Effector memory CD4-positive, alpha-beta T cell (primary cell): Measurements from ENCODE around the gene MAPK12.

ENCODE experiments used
- DNase-seq, 3 donors: peaks; one replicate each; pipeline ENCODE4 v3.0.0-alpha.2; 2020
- H3K27ac ChIP-seq: 2 replicates; pipeline ENCODE4 v1.7.0; 2013; ENCODE audit warnings: mild to moderate bottlenecking, low read length, moderate library complexity; ENCODE audit not compliant: insufficient read depth, poor library complexity, severe bottlenecking
- H3K27me3 ChIP-seq: replicated peaks from 2 replicates; pipeline ENCODE4 v1.7.0; 2013; ENCODE audit warnings: mild to moderate bottlenecking, low read length; ENCODE audit not compliant: insufficient read depth, control insufficient read depth, poor library complexity, severe bottlenecking
- H3K36me3 ChIP-seq: 2 replicates; pipeline ENCODE4 v1.7.0; 2013; ENCODE audit warnings: mild to moderate bottlenecking, low read length, moderate library complexity; ENCODE audit not compliant: control insufficient read depth, insufficient read depth
- H3K4me1 ChIP-seq: 2 replicates; pipeline ENCODE4 v1.7.0; 2013; ENCODE audit warnings: low read length, mild to moderate bottlenecking; ENCODE audit not compliant: control insufficient read depth, insufficient read depth, poor library complexity, severe bottlenecking
- H3K4me3 ChIP-seq: 2 replicates; pipeline ENCODE4 v1.7.0; 2013; ENCODE audit warnings: low read length, low read depth, mild to moderate bottlenecking; ENCODE audit not compliant: insufficient read depth, poor library complexity, severe bottlenecking
- H3K9me3 ChIP-seq: 2 replicates; pipeline ENCODE4 v1.7.0; 2013; ENCODE audit warnings: mild to moderate bottlenecking, low read length, moderate library complexity; ENCODE audit not compliant: control insufficient read depth

The MAPK12 gene

DNA sequence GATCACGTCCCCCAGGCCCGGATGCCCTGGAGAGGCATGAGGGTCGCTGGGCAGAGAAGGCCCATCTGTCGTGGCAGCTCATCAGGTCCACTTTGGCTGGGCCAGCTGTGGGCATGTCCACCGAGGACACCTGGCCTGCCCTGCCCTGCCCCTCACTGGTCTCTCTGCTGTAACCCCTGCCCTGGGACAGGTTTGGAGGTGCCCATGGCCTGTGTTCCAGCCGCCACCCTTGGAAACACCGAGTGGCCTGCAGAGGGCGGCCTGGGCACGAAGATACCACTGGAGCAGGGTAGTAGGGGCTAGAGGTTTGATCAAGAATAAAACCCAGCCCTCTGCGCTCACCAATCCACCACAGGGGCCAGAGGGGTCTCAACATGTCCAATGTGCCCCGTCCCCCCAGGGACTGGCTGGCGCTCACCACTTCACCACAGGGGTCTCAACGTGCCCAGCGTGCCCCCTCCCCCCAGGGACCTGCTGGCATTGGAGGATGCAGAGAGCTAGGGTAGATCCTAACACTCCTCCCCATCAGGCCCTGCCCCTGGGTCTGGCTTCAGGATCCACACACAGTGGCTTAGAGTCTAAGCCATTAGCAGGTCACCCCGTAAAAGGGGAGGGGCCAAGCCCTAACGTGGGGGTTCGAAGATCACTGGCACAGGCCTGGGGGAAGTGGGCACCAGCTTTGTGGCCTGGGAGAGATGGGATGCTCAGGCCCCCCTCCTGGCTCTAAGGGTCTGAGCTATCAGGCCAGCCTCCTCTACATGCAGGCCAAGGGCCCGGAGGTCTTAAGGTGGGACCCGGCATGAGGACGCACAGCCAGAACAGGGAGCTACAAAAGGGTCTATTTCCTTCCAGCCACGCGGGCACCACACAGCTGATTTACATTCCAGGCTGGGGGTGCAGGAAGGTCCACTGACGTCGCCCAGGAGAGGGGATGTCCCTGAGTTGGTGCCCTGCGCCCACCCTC, 9.1 kb downstream of the MAPK12 start:
- Histone ChIP-seq H3K4me1 (peaks cover 27% of the 10 kb centered on the region), H3K27me3 (no peaks in the 10 kb centered on the region), H3K9me3 (no peaks in the 10 kb centered on the region), H3K27ac (no peak overlapping the region), H3K4me3 (no peak overlapping the region), H3K36me3 (peaks cover 5% of the 10 kb centered on the region)
- DNase-seq: peak; percentile 42 to 53 (median 48)

DNA sequence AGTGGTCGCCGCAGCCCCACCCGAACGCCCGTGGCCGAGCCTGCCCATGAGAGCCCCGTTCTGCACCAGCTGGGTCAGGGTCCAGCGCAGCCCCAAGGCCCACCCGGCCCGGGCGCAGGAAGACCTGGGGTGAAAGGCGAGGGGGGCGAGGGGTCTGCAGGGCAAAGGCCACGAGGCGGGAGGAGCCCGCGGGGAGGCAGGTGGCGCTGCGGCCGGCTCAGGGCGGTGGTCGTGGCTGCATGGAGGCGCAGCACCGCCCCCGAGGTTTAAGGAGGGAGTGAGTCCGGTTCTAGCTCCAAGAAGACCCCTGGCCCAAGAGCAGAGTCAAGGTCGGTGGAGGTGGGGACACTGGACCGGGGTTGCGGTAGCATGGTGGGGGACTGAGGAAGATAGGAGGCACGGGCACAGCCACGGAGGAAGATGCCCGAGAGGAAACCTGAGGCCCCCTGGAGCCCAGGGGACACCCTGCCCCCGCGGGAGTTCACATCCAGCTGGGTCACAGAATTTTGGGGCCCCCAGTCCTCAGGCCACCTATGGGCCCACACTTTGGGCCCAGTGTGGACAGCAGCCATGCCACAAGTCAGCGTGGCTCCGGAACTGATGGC, 9.9 kb downstream of the MAPK12 start:
- H3K4me1 ChIP-seq: peaks cover 27% of the 10 kb centered on the region
- DNase-seq: no peak
- peak overlapping the region; percentile 52 for H3K27ac ChIP-seq
- peak overlapping the region; percentile 70 for H3K4me3 ChIP-seq
- no peaks in the 10 kb centered on the region for H3K9me3 ChIP-seq
- H3K36me3 ChIP-seq: peaks cover 11% of the 10 kb centered on the region
- no peaks in the 10 kb centered on the region for H3K27me3 ChIP-seq

DNA sequence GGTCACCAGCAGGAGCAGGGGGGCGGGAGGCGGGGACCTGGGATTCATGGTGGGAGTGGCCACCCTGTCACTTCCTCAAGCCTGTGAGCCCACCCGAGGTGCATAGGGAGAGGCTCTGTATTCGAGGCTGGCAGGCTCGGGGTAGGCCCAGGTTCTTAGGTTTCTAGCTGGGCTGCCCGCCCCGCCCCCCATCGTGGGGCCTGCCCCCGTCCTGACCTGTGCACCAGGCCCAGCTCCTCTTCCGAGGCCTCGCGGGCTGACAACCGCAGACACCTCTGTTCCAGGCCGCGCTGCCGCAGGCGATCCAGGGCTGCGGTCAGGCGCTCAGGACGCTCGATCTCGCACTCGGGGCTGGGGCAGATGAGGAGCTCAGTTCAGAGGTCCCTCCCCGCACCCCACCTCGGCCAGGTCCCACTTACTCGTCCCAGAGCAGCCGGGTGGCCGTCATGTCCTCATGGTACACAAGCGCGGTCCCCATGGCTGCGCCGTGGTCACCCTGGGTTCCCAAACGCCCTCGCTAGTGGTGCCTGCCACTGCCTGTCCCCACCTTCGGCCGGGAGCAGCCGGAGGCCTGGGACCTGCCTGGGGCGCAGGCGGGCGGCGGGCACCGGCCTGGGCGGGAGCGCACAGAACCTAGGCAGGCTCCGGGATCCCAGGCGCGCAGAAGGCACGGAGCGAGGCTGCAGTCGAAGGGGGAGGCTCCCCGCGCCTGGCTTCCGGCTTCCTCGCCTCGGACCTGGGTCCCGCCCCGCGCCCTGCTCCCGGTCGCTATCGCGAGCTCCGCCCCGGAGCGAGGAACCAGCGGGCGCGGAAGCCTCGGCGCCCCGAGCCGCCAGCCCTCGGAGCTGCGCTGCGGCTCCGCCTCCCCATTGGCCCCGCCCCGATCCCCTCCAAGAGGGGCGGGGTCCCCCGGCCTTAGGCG, 10.7 kb downstream of the MAPK12 start, which contains the start of gene HDAC10:
Gene HDAC10 (minus strand): TSS at position 711 of the 922 bp plus-strand sequence. CDS start 233 bp downstream, at position 478.
- no peaks in the 10 kb centered on the region for H3K9me3 ChIP-seq
- H3K27ac ChIP-seq: peak within 1 kb of the TSS; percentile 52
- H3K27me3 ChIP-seq: no peaks in the 10 kb centered on the region
- H3K4me3 ChIP-seq: peak within 1 kb of the TSS; percentile 70
- H3K4me1 ChIP-seq: peaks cover 35% of the 10 kb centered on the region
- H3K36me3 ChIP-seq: peaks cover 18% of the 10 kb centered on the region
- DNase-seq: peak; percentile 60 to 72 (median 62)

DNA sequence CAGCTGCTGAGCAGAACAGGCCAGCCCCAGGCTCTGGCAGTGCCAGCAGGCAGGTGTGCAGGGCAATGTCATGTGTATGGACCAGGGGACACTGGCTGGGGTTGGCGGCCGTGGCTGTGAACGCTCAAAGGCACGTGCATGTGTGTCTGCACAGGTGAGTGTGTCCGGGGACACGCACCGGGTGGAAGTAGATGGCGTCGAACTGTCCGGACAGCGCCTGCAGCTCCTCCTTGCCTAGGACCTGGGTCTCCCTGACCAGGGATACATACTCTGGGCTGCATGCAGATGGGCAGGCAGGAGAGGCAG, 11.3 kb downstream of the MAPK12 start:
- H3K4me3 ChIP-seq: peak overlapping the region; percentile 70
- no peak overlapping the region for H3K27ac ChIP-seq
- peaks cover 18% of the 10 kb centered on the region for H3K36me3 ChIP-seq
- no peaks in the 10 kb centered on the region for H3K27me3 ChIP-seq
- no peak for DNase-seq
- H3K4me1 ChIP-seq: peaks cover 40% of the 10 kb centered on the region
- H3K9me3 ChIP-seq: no peaks in the 10 kb centered on the region

DNA sequence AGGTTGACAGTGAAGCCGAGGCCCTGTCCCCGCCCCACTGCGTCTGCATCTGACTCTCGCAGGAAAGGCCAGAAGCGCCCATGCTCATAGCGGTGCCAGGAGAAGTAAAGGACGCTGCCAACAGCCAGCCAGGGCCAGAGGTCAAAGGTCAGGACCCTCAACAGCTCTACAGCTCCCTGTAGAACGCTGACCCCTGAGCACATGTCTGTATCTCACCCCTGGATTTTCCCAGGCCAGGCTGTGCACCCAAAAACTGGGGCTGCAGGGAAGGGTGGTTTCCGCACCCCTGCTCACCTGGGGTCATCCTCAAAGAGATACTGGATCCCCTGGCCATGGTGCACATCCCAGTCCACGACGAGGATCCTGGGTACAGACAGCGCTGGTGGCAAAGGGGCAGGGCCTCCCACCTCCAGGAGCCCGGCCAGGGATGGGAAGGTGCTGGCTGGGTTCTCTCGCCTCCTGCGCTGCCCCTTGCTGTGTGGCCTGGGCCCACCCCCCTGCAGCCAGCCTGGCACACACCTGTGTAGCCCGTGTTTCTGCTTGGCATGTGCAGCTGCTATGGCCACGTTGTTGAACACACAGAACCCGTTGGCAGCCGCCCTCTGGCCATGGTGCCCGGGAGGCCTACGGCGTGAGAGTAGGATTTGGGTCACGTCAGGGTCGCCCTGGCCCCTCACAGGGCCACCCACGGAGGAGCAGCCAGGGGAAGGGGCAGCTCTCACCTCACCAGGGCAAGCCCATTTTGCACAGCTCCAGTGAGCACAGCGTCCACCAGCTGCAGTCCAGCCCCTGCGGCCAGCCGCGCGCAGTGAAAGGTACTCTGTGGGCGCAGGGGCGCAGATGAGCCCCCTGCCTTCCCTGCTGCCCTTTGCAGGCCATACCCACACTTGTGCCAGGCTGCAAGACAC, 11.9 kb downstream of the MAPK12 start:
- H3K4me1 ChIP-seq: peaks cover 40% of the 10 kb centered on the region

DNA sequence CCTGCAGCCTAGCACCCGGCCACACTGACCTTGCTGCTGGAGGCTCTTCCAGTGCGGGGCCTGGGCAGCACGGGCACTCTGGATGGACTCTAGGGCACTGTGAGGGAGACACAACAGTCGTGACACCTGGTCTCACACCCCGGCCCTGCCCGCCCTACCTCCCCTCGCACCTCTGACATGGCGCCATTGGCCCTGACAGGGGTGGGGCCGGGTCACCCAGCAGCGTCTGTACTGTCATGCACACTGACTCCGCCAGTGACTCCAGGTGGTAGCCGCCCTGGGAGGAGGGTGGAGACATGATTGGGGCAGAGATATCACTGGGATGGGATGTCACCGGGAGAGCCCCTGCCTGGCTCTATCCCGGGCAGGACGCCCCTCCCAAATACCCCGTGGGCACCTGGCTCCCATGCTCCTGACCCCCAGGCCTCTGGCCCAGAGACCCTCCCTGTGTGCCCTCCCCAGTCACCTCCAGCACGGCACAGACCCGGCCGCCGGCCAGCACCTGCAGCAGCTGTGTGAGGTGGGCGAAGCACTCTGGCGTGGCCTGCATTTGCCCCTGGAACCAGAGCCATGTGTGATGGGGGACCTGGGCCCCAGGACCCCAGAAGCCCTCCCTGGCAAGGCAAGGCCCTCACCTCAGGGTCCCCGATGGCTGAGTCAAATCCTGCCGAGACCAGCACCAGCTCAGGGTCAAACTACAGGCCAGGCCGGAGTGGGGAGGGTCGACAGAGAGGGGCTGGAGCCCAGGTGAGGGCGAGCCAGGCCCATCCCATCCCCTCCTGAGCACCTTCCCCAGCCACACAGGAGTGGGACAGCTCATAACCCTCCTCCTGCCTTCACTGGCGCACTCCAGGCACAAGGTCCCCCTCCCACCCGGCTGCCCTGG, 13.0 kb downstream of the MAPK12 start:
- peaks cover 49% of the 10 kb centered on the region for H3K4me1 ChIP-seq
- no peak for DNase-seq
- H3K4me3 ChIP-seq: no peak overlapping the region
- peak overlapping the region; percentile 6 for H3K27ac ChIP-seq
- H3K36me3 ChIP-seq: peaks cover 18% of the 10 kb centered on the region
- H3K9me3 ChIP-seq: no peaks in the 10 kb centered on the region
- H3K27me3 ChIP-seq: no peaks in the 10 kb centered on the region

More for the DNA sequence above, 11.9 kb downstream of the MAPK12 start:
- peaks cover 18% of the 10 kb centered on the region for H3K36me3 ChIP-seq
- no peak overlapping the region for H3K27ac ChIP-seq
- H3K27me3 ChIP-seq: no peaks in the 10 kb centered on the region
- no peaks in the 10 kb centered on the region for H3K9me3 ChIP-seq
- no peak for DNase-seq
- H3K4me3 ChIP-seq: no peak overlapping the region

DNA sequence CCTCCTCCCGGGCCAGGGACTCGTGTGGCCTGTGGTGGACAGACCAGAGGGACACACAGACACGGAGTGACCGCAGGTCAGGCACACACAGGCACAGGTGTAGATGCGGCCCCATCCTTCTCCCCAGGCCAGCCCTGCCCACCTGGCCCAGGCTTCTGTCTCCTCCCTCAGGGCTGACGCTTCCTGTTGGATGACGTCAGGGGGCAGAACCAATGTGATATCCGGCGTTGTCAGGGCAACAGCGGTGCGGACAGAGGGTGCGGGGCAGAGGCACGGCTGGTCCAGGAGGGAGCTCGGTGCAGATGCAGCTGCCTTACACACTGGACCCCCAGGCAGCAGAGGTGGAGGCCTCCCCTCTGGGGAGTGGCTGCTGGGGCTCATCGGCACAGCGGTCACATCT, 13.7 kb downstream of the MAPK12 start:
- Histone ChIP-seq H3K27ac (no peak overlapping the region), H3K4me3 (no peak overlapping the region), H3K27me3 (no peaks in the 10 kb centered on the region), H3K36me3 (peaks cover 18% of the 10 kb centered on the region), H3K9me3 (no peaks in the 10 kb centered on the region), H3K4me1 (peaks cover 53% of the 10 kb centered on the region)
- peak; percentile 49 to 73 (median 54) for DNase-seq

DNA sequence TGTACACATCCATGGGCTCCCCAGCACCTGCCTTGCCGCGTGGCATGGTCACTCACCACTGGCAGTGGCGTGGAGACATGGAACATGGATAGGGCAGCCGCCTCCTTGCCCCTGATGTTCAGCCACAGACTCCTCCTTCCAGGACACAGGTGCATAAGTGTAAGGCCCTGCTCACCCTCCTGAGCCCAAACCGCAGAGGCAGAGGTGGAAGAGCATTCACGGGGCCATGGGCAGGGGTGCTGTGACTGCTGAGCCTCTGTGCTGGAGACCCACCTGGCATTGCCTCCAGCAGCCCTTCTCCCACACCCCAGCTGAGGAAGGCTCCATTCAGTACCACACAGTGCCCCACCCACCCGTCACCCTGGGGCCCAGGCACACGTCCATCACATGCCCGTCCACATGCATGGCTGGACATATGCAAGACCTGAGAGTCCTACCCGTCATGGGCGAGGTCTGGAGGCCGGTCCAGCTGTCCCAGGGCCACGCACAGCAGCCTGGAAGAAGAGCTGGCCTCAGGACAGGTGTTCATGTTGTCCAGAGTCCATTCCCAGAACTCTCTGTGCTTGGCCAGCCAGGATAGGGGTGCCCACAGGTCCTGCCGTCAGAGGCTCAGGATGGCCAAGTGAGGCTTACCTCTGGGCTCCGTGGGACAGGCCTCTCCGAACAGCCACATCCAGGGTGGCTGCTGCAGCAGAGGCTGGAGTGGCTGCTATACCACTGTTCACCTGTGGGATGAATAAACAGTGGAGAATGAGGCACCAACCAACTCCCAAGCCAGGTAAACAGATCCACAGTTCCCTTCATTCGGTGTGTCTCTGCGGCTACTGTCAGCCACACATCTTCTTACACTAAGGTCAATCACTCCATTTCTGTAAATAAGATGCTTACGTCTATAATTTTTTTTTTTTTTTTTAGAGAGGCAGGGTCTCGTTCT, 15.0 kb downstream of the MAPK12 start:
- H3K36me3 ChIP-seq: peaks cover 18% of the 10 kb centered on the region
- no peak for DNase-seq
- H3K4me3 ChIP-seq: no peak overlapping the region
- H3K27me3 ChIP-seq: no peaks in the 10 kb centered on the region
- H3K4me1 ChIP-seq: peaks cover 62% of the 10 kb centered on the region
- H3K27ac ChIP-seq: no peak overlapping the region
- no peaks in the 10 kb centered on the region for H3K9me3 ChIP-seq
